ENCODE data around the gene PMVK. TPM values are rescaled to one million over a fixed set of nuclear protein-coding genes. Genes with fewer than 3 reads are reported as not detected.

The PMVK gene
- 1 to 10 TPM; 6.6 to 7.4 TPM for total RNA-seq
- polyA plus RNA-seq (2013, experiment 1 of 2): 34.7 TPM
- 28.7 TPM for polyA plus RNA-seq (2013, experiment 2 of 2)
- 5.4 to 39.6 (median 13.1) reads per million in 172 experiments for total RNA-seq

DNA sequence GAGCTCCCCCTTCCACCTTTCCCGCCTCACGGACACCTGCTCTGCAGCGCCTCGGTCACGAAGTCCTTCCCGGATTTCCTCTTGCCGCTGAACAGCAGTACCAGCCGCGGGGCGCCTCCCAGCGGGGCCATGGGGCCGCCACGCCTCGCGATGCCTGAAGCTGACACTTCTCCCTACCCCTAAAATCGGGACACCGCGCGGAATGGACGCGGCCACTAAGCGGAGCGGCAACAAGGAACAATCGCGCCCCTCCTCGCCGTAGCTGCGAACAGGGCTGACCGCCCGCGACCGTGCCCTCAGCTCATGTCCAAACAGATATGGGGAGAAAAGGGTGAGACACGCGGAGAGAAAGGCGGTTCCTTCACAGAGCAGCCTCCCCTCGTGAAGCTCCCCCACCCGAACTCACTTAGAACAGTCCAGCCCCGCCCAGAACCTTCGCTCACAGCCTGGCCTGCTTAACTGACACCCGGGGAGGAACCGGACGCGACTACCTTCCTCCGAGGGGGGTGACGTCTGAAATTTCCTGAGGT is at the start of gene PMVK:
Gene PMVK, minus strand, starts transcription at position 165 of the 530 bp plus-strand sequence. Its CDS starts 34 bp downstream, at position 131.
- peak within 1 kb of the TSS; percentile 98 for H3K27ac Mint-ChIP-seq
- Histone ChIP-seq H3K27ac (ENCODE audit: low read depth in 1 of 2, low read length in 2 of 2) (peak within 1 kb of the TSS; percentile 98 to 100), H3K9me3 (ENCODE audit: control insufficient read depth in 1 of 2, insufficient read depth in 1 of 2, low read length in 2 of 2) (no peaks in the 10 kb centered on the region), H3K27me3 (ENCODE audit: control insufficient read depth in 1 of 2, insufficient read depth in 2 of 2, low read length in 2 of 2) (no peaks in the 10 kb centered on the region), H3K36me3 (ENCODE audit: insufficient read depth, low read length) (peaks cover 6% of the 10 kb centered on the region), H3K4me3 (ENCODE audit: low read length) (peak within 1 kb of the TSS; percentile 86), H3K4me1 (ENCODE audit: insufficient read depth, low read length) (peaks cover 58% of the 10 kb centered on the region)
- H3K9me3 Mint-ChIP-seq: no peaks in the 10 kb centered on the region
- TF ChIP-seq, protein P1, sequence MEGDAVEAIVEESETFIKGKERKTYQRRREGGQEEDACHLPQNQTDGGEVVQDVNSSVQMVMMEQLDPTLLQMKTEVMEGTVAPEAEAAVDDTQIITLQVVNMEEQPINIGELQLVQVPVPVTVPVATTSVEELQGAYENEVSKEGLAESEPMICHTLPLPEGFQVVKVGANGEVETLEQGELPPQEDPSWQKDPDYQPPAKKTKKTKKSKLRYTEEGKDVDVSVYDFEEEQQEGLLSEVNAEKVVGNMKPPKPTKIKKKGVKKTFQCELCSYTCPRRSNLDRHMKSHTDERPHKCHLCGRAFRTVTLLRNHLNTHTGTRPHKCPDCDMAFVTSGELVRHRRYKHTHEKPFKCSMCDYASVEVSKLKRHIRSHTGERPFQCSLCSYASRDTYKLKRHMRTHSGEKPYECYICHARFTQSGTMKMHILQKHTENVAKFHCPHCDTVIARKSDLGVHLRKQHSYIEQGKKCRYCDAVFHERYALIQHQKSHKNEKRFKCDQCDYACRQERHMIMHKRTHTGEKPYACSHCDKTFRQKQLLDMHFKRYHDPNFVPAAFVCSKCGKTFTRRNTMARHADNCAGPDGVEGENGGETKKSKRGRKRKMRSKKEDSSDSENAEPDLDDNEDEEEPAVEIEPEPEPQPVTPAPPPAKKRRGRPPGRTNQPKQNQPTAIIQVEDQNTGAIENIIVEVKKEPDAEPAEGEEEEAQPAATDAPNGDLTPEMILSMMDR (IDR thresholded peaks at IDR 0.05): peak; percentile 51
- H3K36me3 Mint-ChIP-seq (ENCODE audit: low read depth): peaks cover 16% of the 10 kb centered on the region
- ATAC-seq (ENCODE audit: poor library complexity) (peak; percentile 79), DNase-seq (peak; percentile 90 to 98 (median 94))
- H3K27me3 Mint-ChIP-seq: no peaks in the 10 kb centered on the region
- ChIA-PET POLR2A (interaction anchor here (0.5 to 3.0 kb wide), 34 partner anchors 9 to 1568 kb away, joined by 3 to 24 read pairs (median 4); partner anchors contain the start of genes ADAM15, ADAR, CKS1B and FLAD1), CTCF (interaction anchor here (0.8 to 3.9 kb wide), 15 partner anchors 15 to 377 kb away, joined by 3 to 38 read pairs (median 4); partner anchors contain the start of genes CKS1B, FLAD1, PBXIP1 and PYGO2)
- H3K4me1 Mint-ChIP-seq (ENCODE audit: low read depth): peaks cover 59% of the 10 kb centered on the region
- peak within 1 kb of the TSS; percentile 90 for H3K4me3 Mint-ChIP-seq
- intact Hi-C loops (cut with DNase I, micrococcal nuclease): loop anchor here (1.0 to 2.0 kb wide), 9 partner anchors 19 to 378 kb away; partner anchors contain the start of genes CKS1B (in 2 of the 2), PYGO2 (in 1 of the 2), UBE2Q1 (in 1 of the 2) and ZBTB7B (in 1 of the 2)

DNA sequence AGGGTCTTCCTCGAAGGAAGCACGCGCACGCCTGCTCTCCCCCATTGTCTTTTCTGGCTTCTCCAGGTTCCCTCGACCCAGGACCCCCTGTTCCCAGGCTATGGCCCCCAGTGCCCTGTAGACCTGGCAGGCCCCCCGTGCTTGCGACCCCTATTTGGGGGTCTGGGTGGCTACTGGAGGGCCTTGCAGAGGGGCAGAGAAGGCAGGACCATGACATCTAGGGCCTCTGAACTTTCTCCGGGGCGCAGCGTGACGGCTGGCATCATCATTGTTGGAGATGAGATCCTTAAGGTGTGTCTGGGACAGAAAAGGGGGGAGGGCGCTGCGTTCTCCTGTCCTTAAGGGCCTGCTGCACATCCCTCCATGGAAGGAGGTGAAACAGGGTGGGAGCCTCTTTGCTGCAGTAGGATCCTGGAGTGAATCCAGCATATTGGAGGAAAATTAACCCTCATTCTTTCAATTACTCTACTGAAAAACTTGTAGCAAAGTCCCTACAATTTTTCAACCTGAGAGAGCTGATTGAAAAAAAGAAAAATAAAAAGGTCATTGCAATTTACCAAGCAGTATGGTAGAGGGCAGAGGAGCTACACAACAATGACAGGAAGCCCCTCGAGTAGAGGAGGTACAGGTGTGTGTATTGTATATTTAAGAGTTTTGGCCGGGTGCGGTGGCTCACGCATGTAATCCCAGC is 47.4 kb upstream of the PMVK start:
- Mint-ChIP-seq H3K27ac (no peak overlapping the region), H3K4me1 (ENCODE audit: low read depth) (peaks cover 17% of the 10 kb centered on the region), H3K4me3 (no peak overlapping the region), H3K27me3 (no peaks in the 10 kb centered on the region), H3K9me3 (no peaks in the 10 kb centered on the region), H3K36me3 (ENCODE audit: low read depth) (peaks cover 17% of the 10 kb centered on the region)
- TF ChIP-seq, protein P1 (IDR thresholded peaks at IDR 0.05): no peak
- Histone ChIP-seq H3K4me1 (ENCODE audit: insufficient read depth, low read length) (peaks cover 36% of the 10 kb centered on the region), H3K27ac (ENCODE audit: low read depth in 1 of 2, low read length in 2 of 2) (peak overlapping the region; percentile 13 to 54), H3K27me3 (ENCODE audit: control insufficient read depth in 1 of 2, insufficient read depth in 2 of 2, low read length in 2 of 2) (no peaks in the 10 kb centered on the region), H3K4me3 (ENCODE audit: low read length) (peak overlapping the region; percentile 64), H3K36me3 (ENCODE audit: insufficient read depth, low read length) (peaks cover 21% of the 10 kb centered on the region), H3K9me3 (ENCODE audit: control insufficient read depth in 1 of 2, insufficient read depth in 1 of 2, low read length in 2 of 2) (no peaks in the 10 kb centered on the region)
- peak in 2 of 14 experiments; percentile 24 to 44 for DNase-seq
- ChIA-PET POLR2A (interaction anchor here (0.5 to 4.1 kb wide), 20 partner anchors 10 to 1608 kb away, joined by 3 to 52 read pairs (median 8); partner anchors contain the start of genes ADAM15, CKS1B, LENEP and NAXE), CTCF (interaction anchor here (0.6 to 3.5 kb wide), 13 partner anchors 9 to 101 kb away, joined by 3 to 54 read pairs (median 6); partner anchors contain the start of genes LENEP, PBXIP1, PMVK and PYGO2)
- intact Hi-C loops (cut with DNase I, micrococcal nuclease): loop anchor here in 1 of 2 experiments (1.0 to 2.0 kb wide), 3 partner anchors 18 to 33 kb away; partner anchors contain the start of gene ZBTB7B
- no peak for ATAC-seq (ENCODE audit: poor library complexity)

Measured in CD4-positive, alpha-beta T cell (primary cell).